ENCODE results near the gene ZDHHC5. TPM values are rescaled to one million over a fixed set of nuclear protein-coding genes. Genes with fewer than 3 reads are reported as not detected.
A peak's percentile ranks its signal among the peaks of the same experiment; 100 is the strongest.

Gene ZDHHC5
- total and polyA plus RNA-seq, 2 of the 13 experiments (the other 11 are each of a cell fraction or from before 2014, with no cell fraction given): 26.6 to 34.0 TPM

- TF ChIP-seq MXI1 (IDR thresholded peaks at IDR 0.05; ENCODE audit: borderline replicate concordance, low read depth, low read length) (no peak), UBTF (CRISPR knock-in tag; IDR thresholded peaks at IDR 0.05) (peak; percentile 54; the same call in 1 of the 2 replicates), SAP130 (CRISPR knock-in tag; IDR thresholded peaks at IDR 0.05; ENCODE audit: low read depth) (no peak), DMAP1 (CRISPR knock-in tag; IDR thresholded peaks at IDR 0.05) (no peak), TCF7 (IDR thresholded peaks at IDR 0.05; ENCODE audit: low read depth) (no peak), TOPORS (CRISPR knock-in tag; IDR thresholded peaks at IDR 0.05) (no peak), POLR2G (IDR thresholded peaks at IDR 0.05; ENCODE audit: low read depth, low read length) (no peak), ZNF607 (CRISPR knock-in tag; IDR thresholded peaks at IDR 0.05; ENCODE audit: borderline replicate concordance) (0 out of 2 replicates have a peak, but pooled peaks have one; percentile 49), PRMT3 (CRISPR knock-in tag; IDR thresholded peaks at IDR 0.05; ENCODE audit: borderline replicate concordance, low read depth) (no peak), ZFX (CRISPR knock-in tag; IDR thresholded peaks at IDR 0.05; ENCODE audit: low read depth) (peak; percentile 37), HNRNPLL (IDR thresholded peaks at IDR 0.05; ENCODE audit: low read depth, low read length, poor library complexity, severe bottlenecking) (no peak), ZFYVE20 (CRISPR knock-in tag; IDR thresholded peaks at IDR 0.05; ENCODE audit: borderline replicate concordance, low read depth) (no peak), KLF11 (CRISPR knock-in tag; IDR thresholded peaks at IDR 0.05) (no peak), PAF1 (CRISPR knock-in tag; IDR thresholded peaks at IDR 0.05) (no peak), ZMYM4 (CRISPR knock-in tag; IDR thresholded peaks at IDR 0.05) (no peak), ZNF530 (CRISPR knock-in tag; IDR thresholded peaks at IDR 0.05; ENCODE audit: low read depth) (0 out of 2 replicates have a peak, but pooled peaks have one; percentile 2), ZSCAN9 (CRISPR knock-in tag; IDR thresholded peaks at IDR 0.05; ENCODE audit: borderline replicate concordance) (no peak), NCOA2 (CRISPR knock-in tag; IDR thresholded peaks at IDR 0.05) (no peak), CSRNP1 (CRISPR knock-in tag; IDR thresholded peaks at IDR 0.05) (no peak), MTERF4 (CRISPR knock-in tag; IDR thresholded peaks at IDR 0.05) (no peak), ATRX (CRISPR knock-in tag; IDR thresholded peaks at IDR 0.05; ENCODE audit: borderline replicate concordance) (no peak), ZNF780A (CRISPR knock-in tag; IDR thresholded peaks at IDR 0.05) (no peak), ZNF556 (CRISPR knock-in tag; IDR thresholded peaks at IDR 0.05; ENCODE audit: borderline replicate concordance) (no peak), ARNTL (CRISPR knock-in tag; IDR thresholded peaks at IDR 0.05) (0 out of 2 replicates have a peak, but pooled peaks have one; percentile 5), ESRRA (CRISPR knock-in tag; IDR thresholded peaks at IDR 0.05; ENCODE audit: low read depth) (no peak), ZNF160 (CRISPR knock-in tag; IDR thresholded peaks at IDR 0.05) (no peak), SMAD3 (CRISPR knock-in tag; IDR thresholded peaks at IDR 0.05) (no peak), NPAS2 (CRISPR knock-in tag; IDR thresholded peaks at IDR 0.05; ENCODE audit: borderline replicate concordance) (no peak), ZFP36L2 (CRISPR knock-in tag; IDR thresholded peaks at IDR 0.05) (no peak), ASH2L (IDR thresholded peaks at IDR 0.05; ENCODE audit: insufficient read length, low read depth, low read length) (no peak)
Observed at GRCh38 chr11:57668434-57668782, 494 bp downstream of the ZDHHC5 start (continued).
